Measurements from ENCODE around the gene MESP1. TPM values are rescaled to one million over a fixed set of nuclear protein-coding genes. Genes with fewer than 3 reads are reported as not detected.

The MESP1 gene
- polyA plus RNA-seq, 3 donors from 2014 or later: 1.8 to 5.4 (median 4.5) TPM

DNA sequence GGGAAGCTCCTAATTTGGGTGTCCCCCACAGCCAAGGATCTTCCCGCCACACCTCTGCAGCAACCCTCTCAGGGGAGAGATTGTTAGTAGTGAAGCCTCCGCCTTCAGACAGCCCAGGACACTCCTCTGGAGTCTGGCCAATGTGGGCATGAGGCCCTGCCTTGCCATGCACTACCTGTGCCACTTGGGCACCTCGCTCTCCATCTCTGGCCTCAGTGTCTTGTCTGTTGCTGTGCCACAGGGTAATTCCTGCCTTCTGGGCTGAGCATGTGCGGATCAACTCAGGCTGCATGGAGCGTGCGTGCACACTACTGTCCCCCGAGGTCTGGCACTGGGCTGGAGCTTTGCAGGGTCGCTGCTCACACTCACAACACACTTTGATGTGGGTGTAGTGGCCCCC, 7.9 kb upstream of the MESP1 start:
- Mint-ChIP-seq H3K27ac (no peak overlapping the region), H3K27me3 (ENCODE audit: low read depth in 3 of 3) (peaks cover 2 to 11% (median 5%) of the 10 kb centered on the region in 3 donors), H3K9me3 (no peaks in the 10 kb centered on the region), H3K4me3 (no peak overlapping the region), H3K36me3 (no peaks in the 10 kb centered on the region), H3K4me1 (no peaks in the 10 kb centered on the region)
- no peak for DNase-seq

DNA sequence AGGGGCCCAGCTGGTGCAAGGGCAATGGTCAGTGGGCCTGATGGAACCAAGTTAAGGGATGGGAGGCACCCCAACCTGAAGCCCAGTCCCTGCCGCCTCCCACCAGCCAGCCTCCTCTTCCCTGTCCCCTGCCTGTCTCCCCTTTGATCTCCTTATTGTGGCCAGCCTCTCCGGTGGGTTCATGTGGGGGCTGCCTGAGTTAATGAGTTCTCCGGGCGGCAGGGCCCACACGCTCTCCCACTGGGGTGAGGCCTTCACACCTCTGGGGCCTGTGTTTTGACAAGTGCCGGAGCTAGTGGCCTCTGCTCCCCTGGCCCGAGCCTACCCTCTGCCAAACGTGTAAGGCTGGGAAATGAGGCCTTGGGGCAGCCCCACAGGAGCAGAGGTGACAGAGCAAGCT, 7.2 kb upstream of the MESP1 start:
- no peaks in the 10 kb centered on the region for H3K4me1 Mint-ChIP-seq
- H3K9me3 Mint-ChIP-seq: no peaks in the 10 kb centered on the region
- no peaks in the 10 kb centered on the region for H3K36me3 Mint-ChIP-seq
- H3K27me3 Mint-ChIP-seq (ENCODE audit: low read depth in 3 of 3): peaks cover 2 to 13% (median 2%) of the 10 kb centered on the region in 3 donors
- no peak overlapping the region for H3K4me3 Mint-ChIP-seq
- H3K27ac Mint-ChIP-seq: no peak overlapping the region
- no peak for DNase-seq

DNA sequence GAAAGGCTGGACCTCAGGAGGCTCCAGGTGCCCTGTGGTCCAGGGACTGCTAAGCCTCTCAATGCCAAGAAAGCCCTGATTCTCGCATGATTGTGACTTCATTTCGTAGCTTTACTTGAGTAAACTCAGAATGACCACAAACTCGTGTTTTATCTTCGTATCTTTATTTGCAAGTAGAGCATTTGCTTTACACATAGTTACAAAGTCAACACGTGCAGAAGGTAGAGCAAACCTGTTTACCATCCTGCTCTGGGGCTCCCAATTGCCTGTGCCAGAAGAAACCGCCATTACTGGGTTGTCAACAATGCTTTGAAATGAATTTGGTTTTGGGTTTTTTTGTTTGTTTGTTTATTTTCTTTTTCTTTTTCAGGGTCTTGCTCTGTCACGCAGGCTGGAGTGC, 5.8 kb upstream of the MESP1 start:
- DNase-seq: no peak
- Mint-ChIP-seq H3K4me1 (no peaks in the 10 kb centered on the region), H3K27ac (no peak overlapping the region), H3K9me3 (no peaks in the 10 kb centered on the region), H3K27me3 (ENCODE audit: low read depth in 3 of 3) (peaks cover under 1 to 20% (median 2%) of the 10 kb centered on the region in 3 donors), H3K4me3 (no peak overlapping the region), H3K36me3 (no peaks in the 10 kb centered on the region)

DNA sequence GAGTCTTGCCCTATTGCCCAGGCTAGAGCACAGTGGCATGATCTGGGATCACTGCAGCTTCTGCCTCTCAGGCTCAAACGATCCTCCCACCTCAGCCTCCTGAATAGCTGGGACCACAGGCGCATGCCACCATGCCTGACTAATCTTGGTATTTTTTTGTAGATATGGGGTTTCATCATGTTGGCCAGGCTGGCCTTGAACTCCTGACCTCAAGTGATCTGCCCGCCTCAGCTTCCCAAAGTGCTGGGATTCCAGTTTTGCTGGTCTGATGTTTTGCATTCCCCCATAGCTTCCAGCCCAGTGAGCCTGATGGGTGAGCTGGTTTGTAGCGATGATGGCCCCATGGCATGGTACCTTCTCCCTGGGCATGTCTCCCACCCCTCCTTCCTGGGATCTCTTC, 4.7 kb upstream of the MESP1 start:
- H3K4me1 Mint-ChIP-seq: no peaks in the 10 kb centered on the region
- no peaks in the 10 kb centered on the region for H3K9me3 Mint-ChIP-seq
- peaks cover 1 to 18% (median 3%) of the 10 kb centered on the region in 3 donors for H3K27me3 Mint-ChIP-seq (ENCODE audit: low read depth in 3 of 3)
- DNase-seq: no peak
- no peak overlapping the region for H3K27ac Mint-ChIP-seq
- H3K36me3 Mint-ChIP-seq: no peaks in the 10 kb centered on the region
- H3K4me3 Mint-ChIP-seq: no peak overlapping the region

DNA sequence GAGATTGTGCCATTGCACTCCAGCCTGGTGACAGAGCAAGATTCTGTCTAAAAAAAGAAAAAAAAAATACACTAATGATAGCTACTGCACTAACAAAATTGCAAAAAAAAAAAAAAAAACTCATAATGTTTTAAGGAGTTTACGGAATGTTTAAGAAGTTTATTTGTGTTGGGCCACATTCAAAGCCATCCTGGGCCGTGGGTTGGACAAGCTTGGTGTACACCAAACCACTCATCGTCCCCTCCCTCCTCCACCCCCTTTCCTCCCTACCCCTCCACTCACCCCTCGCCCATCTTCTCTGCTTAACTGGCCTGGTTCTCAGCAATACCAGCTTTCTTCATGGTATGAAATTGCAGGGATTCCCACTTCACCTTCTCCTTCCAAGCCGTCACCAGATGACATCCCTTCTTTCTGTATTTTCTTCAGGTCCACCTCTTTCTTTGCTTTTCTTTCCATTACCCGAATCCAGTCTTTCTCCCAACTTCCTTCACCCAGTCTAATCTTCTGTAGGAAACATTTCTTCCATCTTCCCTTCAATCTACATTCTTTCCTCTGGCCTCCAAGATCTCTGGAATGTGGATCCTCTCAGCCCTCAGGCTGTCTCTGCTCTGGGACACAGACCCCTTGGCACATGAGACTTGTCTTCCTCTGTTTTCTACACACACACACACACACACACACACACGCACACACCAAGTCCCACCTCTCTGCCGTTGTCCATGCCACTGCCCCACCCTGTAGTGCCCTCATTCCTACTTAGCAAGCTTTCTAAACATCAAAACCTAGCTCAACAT, 3.5 kb upstream of the MESP1 start:
- no peaks in the 10 kb centered on the region for H3K36me3 Mint-ChIP-seq
- peaks cover 3 to 6% of the 10 kb centered on the region in 2 donors for H3K4me1 Mint-ChIP-seq
- peaks cover 2 to 16% (median 3%) of the 10 kb centered on the region in 3 donors for H3K27me3 Mint-ChIP-seq (ENCODE audit: low read depth in 3 of 3)
- H3K27ac Mint-ChIP-seq: no peak overlapping the region
- no peaks in the 10 kb centered on the region for H3K9me3 Mint-ChIP-seq
- H3K4me3 Mint-ChIP-seq: peak overlapping the region in 1 of 5 donors; percentile 26
- no peak for DNase-seq

DNA sequence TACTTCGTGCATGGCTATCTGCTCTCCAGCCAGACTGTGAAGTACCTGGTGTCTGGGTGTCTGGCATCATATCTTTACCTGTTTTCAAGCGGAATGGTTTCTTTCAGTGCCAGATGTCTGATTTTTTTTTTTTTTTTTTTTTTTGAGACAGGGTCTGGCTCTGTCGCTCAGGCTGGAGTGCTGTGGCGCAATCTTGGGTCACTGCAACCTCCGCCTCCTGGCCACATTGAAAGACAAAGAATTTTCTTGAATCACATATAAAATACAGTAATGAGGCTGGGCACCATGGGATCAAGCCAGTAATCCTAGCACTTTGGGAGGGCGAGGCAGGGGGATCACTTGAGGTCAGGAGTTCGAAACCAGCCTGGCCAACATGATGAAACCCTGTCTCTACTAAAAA, 2.8 kb upstream of the MESP1 start:
- no peak overlapping the region for H3K4me3 Mint-ChIP-seq
- H3K27me3 Mint-ChIP-seq (ENCODE audit: low read depth in 3 of 3): peaks cover 3 to 16% (median 5%) of the 10 kb centered on the region in 3 donors
- H3K36me3 Mint-ChIP-seq: no peaks in the 10 kb centered on the region
- no peak for DNase-seq
- H3K27ac Mint-ChIP-seq: no peak overlapping the region
- peaks cover 6 to 8% of the 10 kb centered on the region in 2 donors for H3K4me1 Mint-ChIP-seq
- no peaks in the 10 kb centered on the region for H3K9me3 Mint-ChIP-seq

DNA sequence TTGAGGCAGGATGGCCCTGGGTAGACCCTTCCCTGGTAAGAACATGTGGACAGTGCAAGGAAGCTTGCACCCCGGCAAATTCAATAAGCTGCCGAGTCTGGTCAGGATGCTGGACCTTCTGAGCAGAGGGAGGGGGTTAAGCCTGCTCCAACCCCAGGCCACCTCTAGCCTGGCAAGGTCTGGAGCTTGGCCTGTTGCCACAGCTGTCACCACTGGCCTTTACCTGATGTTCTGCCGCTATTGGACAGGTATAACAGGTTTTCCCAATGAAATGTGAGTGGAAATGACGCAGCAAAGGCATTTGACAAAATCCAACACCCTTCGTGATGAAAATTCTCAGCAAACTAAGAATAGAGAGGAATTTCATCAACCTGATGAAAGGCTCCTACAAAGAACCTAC, 699 bp upstream of the MESP1 start:
- no peak for DNase-seq
- H3K27ac Mint-ChIP-seq: no peak overlapping the region
- no peaks in the 10 kb centered on the region for H3K9me3 Mint-ChIP-seq
- H3K4me3 Mint-ChIP-seq: peak overlapping the region; percentile 38 to 58 (median 46)
- no peaks in the 10 kb centered on the region for H3K36me3 Mint-ChIP-seq
- peaks cover 6 to 8% of the 10 kb centered on the region in 2 donors for H3K4me1 Mint-ChIP-seq
- peaks cover 3 to 16% (median 6%) of the 10 kb centered on the region in 3 donors for H3K27me3 Mint-ChIP-seq (ENCODE audit: low read depth in 3 of 3)

DNA sequence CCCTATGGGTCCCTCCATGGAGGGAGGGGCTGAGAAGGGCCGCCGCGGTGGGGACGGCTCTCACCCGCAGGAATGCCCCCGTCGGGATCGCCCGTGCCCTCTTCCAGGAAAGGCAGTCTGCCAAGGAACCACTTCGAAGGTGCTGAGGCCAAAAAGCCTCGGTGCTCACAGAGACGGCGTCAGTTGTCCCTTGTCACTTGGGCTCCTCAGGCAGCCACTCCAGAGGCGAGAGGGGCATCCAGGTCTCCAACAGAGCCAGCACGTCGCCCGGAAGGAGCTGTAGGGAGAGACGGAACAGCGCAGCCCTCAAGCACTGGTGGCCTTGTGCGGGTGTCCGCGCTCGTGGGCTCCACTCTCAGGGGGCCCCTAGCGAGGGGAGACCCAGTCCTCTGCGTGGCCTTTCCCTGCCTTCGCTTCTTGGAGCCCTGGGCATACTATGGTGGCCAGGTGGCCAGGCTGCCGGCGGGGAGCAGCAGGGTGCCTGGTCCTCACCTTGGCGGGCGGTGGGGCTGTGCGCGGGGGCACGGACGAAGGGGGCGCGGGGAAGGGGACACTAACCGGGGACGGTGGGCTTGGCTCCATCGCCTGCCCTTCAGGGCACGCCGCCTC, 994 bp downstream of the MESP1 start:
- peaks cover 6 to 8% of the 10 kb centered on the region in 2 donors for H3K4me1 Mint-ChIP-seq
- peaks cover 1 to 9% (median 6%) of the 10 kb centered on the region in 3 donors for H3K27me3 Mint-ChIP-seq (ENCODE audit: low read depth in 3 of 3)
- DNase-seq: peak in 2 of 3 donors; percentile 2 to 4
- H3K4me3 Mint-ChIP-seq: peak overlapping the region; percentile 71 to 80 (median 79)
- no peaks in the 10 kb centered on the region for H3K36me3 Mint-ChIP-seq
- peak overlapping the region in 1 of 6 donors; percentile 46 for H3K27ac Mint-ChIP-seq
- H3K9me3 Mint-ChIP-seq: no peaks in the 10 kb centered on the region

DNA sequence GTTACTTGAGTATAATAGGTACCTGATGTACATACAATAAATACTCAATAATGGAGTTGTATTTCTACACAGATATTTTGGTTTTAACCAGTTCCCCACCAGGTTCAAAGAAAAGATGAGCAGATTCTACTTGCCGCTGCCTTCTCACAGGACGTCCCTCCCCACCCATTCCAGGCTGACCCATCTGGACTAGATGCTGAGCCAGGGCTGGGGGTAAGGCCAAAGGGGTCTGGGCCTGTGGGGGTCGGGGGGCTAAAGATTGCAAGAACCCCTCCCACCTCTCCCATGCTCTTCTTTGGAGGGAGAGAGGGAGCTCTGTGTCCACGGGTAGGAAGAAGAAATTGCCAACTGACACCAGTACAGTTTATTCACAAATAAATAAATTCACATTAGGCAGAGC, 1.5 kb downstream of the MESP1 start:
- no peak overlapping the region for H3K27ac Mint-ChIP-seq
- peaks cover 6 to 8% of the 10 kb centered on the region in 2 donors for H3K4me1 Mint-ChIP-seq
- no peaks in the 10 kb centered on the region for H3K36me3 Mint-ChIP-seq
- DNase-seq: no peak
- H3K27me3 Mint-ChIP-seq (ENCODE audit: low read depth in 3 of 3): peaks cover 1 to 9% (median 6%) of the 10 kb centered on the region in 3 donors
- no peaks in the 10 kb centered on the region for H3K9me3 Mint-ChIP-seq
- peak overlapping the region; percentile 62 to 80 (median 79) for H3K4me3 Mint-ChIP-seq

DNA sequence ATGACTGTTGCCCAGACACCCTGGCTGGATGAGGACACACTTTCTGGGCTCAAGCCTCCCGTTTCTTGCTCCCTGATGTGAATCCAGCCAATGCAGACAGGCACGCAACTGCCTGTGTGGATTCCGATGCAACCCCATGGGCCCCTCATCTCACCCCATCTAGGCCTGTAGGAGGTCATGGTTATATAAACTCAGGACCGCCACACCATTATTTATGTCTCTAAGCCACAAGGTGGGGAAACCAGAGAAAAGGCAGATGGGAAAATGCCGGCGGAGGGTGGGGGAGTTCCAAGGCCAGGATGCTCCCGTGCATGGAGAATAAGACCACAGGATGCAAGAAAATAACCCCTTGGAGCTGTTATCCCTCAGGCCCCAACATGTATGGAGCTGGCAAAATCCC, 2.0 kb downstream of the MESP1 start:
- Mint-ChIP-seq H3K27ac (no peak overlapping the region), H3K9me3 (no peaks in the 10 kb centered on the region)

DNA sequence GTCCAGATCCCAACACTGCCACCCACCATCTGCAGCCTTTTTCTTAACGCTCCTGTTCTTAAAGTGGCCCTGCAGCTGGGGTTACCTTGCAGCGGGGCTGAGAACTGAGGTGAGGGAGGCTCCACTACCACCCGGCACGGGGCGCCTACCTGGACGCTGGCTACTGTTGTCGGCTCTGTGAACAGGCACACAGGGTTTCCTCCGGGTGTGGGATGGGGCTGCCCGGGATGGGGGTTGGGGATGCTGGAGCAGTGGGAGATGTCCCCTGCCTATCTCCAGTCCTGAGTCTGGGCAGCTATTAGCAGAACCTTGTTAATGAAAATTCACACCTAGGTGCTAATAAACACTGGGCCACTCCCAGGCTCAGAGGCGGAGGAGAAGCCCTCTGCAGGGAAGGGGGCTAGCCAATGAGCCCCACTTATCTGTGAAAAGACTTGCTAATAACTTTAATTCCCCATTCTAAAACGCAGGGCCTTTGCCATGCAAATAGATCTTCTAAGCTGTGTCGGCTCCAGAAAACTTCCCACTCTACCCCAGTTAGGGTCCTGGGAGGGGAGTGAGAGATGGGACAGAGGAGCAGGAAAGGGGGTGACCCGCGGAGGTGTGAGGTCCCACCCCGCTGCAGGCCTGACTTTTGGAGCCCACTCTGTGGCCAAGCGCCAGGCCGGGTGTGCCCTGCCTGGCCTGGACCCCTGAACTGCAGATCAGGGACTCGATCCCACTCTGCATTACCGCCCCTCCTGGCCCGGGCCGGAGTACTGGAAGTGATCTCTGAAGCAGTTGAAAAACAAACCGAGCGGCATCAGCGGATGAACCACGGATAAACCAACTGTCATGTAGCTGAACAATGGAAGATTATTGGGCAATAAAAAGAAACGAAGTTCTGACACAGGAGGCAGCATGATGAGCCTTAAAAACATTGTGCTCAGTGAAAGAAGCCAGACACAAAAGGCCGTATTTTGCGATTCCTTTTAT, 3.1 kb downstream of the MESP1 start:
- H3K4me3 Mint-ChIP-seq: peak overlapping the region in 4 of 5 donors; percentile 10 to 80 (median 24)
- no peaks in the 10 kb centered on the region for H3K9me3 Mint-ChIP-seq
- no peaks in the 10 kb centered on the region for H3K36me3 Mint-ChIP-seq
- DNase-seq: no peak
- H3K27me3 Mint-ChIP-seq (ENCODE audit: low read depth in 3 of 3): peaks cover 1 to 7% (median 6%) of the 10 kb centered on the region in 3 donors
- no peak overlapping the region for H3K27ac Mint-ChIP-seq
- H3K4me1 Mint-ChIP-seq: peaks cover 6 to 8% of the 10 kb centered on the region in 2 donors

More for the DNA sequence above, 2.0 kb downstream of the MESP1 start:
- Mint-ChIP-seq H3K4me1 (peaks cover 6 to 8% of the 10 kb centered on the region in 2 donors), H3K4me3 (peak overlapping the region; percentile 33 to 80 (median 71)), H3K27me3 (ENCODE audit: low read depth in 3 of 3) (peaks cover 1 to 9% (median 6%) of the 10 kb centered on the region in 3 donors), H3K36me3 (no peaks in the 10 kb centered on the region)
- DNase-seq: no peak

DNA sequence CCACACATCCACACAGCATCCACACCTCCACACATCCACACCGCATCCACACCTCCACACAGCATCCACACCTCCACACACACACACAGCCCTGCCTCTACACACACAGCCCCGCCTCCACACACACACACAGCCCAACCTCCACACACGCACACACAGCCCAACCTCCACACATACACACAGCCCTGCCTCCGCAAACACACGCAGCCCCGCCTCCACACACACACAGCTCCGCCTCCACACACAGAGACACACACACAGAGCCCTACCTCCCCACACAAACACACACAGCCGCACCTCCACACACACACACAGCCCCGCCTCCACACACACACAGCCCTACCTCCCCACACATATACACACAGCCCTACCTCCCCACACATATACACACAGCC, 4.7 kb downstream of the MESP1 start:
- DNase-seq: no peak
- Mint-ChIP-seq H3K27ac (no peak overlapping the region), H3K4me1 (peaks cover 6 to 8% of the 10 kb centered on the region in 2 donors), H3K27me3 (ENCODE audit: low read depth in 3 of 3) (peaks cover 0 to 6% (median 1%) of the 10 kb centered on the region in 3 donors), H3K36me3 (no peaks in the 10 kb centered on the region), H3K4me3 (no peak overlapping the region), H3K9me3 (no peaks in the 10 kb centered on the region)

DNA sequence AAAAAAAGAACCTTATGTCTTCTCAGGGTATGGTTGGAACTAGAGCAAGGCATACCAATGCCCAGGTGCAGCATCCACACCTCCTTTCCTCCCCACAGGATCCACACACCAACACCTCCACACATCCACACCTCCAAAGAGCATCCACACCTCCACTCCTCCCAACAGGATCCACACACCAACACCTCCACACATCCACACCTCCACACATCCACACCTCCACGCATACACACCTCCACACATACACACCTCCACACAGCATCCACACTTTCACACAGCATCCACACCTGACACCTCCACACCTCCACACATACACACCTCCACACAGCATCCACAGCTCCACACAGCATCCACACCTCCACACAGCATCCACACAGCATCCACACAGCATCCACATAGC, 5.3 kb downstream of the MESP1 start:
- H3K9me3 Mint-ChIP-seq: no peaks in the 10 kb centered on the region
- peaks cover 6 to 8% of the 10 kb centered on the region in 2 donors for H3K4me1 Mint-ChIP-seq
- no peaks in the 10 kb centered on the region for H3K36me3 Mint-ChIP-seq
- peaks cover 0 to 6% (median 1%) of the 10 kb centered on the region in 3 donors for H3K27me3 Mint-ChIP-seq (ENCODE audit: low read depth in 3 of 3)
- no peak overlapping the region for H3K4me3 Mint-ChIP-seq
- no peak for DNase-seq
- H3K27ac Mint-ChIP-seq: no peak overlapping the region
